ENCODE measurements around the gene BCAM.
A peak's percentile ranks its signal among the peaks of the same experiment; 100 is the strongest.

Gene BCAM

DNA sequence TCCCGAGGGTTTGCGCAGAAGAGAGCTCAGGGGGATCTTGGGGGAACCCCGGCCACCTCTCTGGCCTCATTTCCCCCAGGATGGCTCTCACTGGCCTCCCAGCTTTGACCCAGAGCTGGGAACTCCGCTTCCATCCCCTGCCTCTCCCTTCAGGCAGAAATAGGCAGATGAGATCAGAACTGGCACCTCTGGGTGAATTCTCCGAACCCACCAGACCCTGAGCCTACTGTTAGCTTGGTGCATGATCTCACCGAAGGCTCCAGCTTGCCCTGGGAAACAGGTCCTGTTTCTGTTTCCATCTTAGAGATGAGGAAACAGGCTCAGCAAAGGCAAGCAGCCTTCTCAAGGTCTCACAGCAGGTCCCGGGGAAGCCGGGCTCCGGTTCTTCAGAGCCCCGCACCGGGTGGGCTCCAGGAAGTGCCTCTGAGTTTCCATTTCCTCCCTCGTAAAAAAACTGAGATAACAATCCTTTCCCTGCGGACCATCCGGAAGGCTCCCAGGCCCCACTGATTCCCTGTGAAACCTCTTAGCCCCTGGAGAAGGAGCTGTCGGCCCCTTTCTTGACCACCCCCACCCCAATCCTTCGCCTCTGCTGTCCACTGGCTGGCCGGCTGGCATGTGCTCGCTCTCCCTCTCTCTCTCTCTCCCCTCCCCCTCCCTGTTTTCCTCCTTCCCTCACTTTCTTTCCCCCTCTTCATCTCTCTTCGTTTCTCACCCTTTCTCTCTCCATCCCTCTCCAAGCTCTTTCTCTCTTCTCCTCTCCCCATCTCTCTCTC lies 39.3 kb downstream of the BCAM start:
- TF ChIP-seq, protein P1, sequence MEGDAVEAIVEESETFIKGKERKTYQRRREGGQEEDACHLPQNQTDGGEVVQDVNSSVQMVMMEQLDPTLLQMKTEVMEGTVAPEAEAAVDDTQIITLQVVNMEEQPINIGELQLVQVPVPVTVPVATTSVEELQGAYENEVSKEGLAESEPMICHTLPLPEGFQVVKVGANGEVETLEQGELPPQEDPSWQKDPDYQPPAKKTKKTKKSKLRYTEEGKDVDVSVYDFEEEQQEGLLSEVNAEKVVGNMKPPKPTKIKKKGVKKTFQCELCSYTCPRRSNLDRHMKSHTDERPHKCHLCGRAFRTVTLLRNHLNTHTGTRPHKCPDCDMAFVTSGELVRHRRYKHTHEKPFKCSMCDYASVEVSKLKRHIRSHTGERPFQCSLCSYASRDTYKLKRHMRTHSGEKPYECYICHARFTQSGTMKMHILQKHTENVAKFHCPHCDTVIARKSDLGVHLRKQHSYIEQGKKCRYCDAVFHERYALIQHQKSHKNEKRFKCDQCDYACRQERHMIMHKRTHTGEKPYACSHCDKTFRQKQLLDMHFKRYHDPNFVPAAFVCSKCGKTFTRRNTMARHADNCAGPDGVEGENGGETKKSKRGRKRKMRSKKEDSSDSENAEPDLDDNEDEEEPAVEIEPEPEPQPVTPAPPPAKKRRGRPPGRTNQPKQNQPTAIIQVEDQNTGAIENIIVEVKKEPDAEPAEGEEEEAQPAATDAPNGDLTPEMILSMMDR (conservative IDR thresholded peaks at IDR 0.05), result no peak
- H3K27ac ChIP-seq, result peak overlapping the region; percentile 97

DNA sequence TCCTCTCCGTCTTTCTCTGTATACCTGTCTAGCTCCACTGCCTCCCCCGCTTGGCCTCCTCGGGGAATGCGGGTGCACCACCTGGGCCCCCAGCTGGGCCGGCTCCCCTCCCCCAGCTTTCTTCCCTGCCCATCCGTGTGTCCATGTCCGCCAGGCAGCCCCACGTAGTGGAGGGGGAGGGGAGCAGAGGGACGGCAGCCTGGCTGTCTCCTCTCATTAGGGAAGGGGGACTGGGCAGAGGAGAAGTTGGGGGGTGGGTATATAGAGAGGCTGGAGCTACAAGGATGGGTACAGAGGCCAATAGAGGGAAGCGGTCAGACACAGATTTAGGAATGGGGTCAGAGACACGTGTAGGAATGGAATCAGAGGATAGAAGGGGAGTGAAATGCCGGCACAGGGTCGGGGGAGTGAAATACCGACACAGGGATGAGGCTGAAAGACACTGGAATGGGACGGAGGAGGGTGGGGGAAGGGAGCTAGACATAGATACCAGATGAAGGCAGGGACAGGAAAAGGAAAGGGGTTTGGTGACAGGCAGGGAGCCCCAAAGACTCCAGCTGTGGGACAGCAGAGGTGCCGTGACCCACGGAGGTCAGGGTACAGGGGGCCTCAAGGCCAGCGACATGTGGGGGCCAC lies 40.0 kb downstream of the BCAM start:
- peak overlapping the region; percentile 97 for H3K27ac ChIP-seq
- TF ChIP-seq, protein P1 (conservative IDR thresholded peaks at IDR 0.05), result no peak

DNA sequence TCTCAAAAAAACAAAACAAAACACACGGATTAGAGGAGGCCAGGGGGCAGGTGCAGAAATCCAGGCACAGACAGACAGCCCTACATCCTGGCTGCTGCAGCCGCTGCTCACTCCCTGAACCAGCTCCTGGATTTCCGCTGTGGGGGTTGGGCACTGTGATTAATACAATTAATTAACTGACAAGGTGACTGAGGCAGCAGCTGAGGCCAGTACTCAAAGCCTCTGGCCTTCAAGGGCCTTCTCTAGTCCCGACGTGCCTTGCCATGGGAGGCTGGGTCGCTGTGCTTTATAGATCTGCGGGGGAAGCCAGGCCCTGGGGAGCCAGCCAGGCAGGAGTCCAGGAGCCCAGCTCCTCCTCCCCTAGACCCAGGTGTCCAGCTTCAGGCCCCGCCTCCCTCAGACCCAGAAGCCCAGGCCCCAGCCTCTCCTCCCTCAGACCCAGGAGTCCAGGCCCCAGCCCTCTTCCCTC lies 41.8 kb downstream of the BCAM start:
- peak overlapping the region; percentile 97; the same call in 1 of the 2 replicates for H3K27ac ChIP-seq

DNA sequence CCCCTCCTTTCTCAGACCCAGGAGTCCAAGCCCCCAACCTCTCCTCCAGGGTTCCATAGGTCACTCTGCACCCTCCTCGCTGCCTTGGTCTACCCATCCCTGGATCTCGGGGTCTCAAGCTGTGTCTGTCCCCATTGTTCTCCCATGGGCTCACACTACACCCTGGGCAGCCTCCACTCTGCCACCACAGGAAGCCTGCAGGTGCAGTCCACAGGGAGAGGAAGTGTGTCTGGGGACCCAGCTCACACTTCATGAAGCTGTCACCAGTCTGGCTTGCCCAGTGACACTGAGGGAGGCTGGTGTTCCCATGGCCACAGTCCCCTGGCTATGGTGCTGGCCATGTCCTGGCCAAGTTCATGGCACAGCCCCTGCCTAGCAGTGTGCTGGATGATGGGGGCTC lies 42.5 kb downstream of the BCAM start:
- peak overlapping the region; percentile 97; the same call in 1 of the 2 replicates for H3K27ac ChIP-seq
- TF ChIP-seq, protein P1 (conservative IDR thresholded peaks at IDR 0.05), result no peak

More for the DNA sequence above, 41.8 kb downstream of the BCAM start:
- TF ChIP-seq, protein P1 (conservative IDR thresholded peaks at IDR 0.05), result no peak

DNA sequence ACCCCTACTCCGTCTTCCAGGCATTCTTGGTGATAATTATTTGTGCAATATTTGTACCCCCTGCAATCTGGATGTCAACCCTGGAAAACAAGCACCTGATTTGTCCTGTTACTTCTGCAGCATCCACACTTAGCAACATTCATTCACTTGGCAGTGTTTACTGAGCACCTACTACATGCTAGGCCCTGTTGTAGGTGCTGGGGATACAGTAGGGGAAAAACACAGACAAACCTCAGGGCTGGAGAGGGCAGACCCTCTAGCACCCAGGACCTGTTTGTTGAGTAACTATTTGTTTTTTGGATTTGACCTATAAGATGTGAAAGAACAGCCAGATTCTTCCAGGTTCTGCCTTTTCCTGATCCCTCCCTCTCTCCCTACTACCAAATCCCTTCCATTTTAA lies 46.7 kb downstream of the BCAM start:
- TF ChIP-seq, protein P1 (conservative IDR thresholded peaks at IDR 0.05), result no peak
- H3K27ac ChIP-seq, result peak overlapping the region; percentile 78

DNA sequence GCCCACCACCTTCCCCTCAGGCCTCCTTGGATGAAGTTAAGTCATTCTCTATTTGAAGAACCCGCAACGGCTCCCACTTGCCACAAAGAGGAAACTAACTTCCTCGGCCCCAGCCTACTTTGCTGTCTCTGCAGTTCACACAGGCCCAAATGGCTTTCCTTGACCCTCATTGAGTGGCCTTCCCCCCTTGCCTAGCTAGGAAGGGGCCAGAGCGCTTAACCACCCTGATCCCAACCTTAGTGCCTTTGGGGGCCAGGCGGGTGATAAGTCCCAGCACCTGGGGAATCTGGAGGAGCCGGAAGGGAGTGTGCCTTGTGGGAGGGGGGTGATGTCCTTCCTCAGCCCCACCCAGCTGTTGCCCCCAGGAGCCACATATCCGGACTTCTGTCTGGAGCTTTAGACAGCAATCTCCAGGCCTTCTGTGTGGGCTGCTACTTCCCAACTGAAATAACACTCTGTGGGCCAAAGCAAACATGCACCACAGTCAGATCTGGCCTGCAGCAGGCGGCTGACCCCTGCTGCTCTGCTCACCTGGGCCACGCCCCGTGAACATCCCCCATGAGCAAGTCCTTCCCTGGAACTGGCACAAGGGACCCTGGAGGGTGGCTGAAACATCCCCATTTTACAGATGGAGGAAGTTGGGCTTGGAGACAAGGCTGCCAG lies 47.6 kb downstream of the BCAM start:
- TF ChIP-seq, protein P1 (conservative IDR thresholded peaks at IDR 0.05), result no peak
- peak overlapping the region; percentile 78 for H3K27ac ChIP-seq

DNA sequence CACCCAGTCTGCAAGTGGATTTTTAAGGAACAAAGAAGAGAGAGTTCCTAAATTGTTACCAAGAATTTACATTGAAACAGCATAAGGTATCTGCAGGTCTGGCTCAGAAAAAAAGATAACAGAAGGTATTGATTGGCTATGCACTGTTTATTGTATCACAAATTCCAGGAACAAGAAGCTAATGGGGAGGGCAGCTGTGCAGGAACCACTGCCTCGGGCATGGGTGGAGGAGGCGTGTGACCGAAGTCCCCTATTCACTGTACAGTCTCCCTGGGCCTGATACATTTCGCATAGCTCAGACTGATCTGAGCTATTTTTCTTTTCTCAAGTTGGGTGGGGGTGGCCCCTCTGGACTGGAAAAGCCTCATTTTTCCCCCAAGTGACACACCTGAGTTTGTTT lies 48.9 kb downstream of the BCAM start:
- TF ChIP-seq, protein P1 (conservative IDR thresholded peaks at IDR 0.05), result no peak
- H3K27ac ChIP-seq, result peak overlapping the region; percentile 78

DNA sequence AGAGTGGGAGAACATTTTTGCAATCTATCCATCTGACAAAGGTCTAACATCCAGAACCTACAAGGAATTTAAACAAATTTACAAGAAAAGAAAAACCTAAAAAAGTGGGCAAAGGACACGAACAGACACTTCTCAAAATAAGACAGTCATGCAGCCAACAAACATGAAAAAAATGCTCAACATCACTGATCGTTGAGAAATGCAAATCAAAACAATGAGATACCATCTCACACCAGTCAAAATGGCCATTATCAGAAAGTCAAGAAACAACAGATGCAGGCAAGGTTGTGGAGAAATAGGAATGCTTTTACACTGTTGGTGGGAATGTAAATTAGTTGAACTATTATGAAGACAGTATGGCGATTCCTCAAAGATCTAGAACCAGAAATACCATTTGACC lies 52.7 kb downstream of the BCAM start:
- peak overlapping the region; percentile 78 for H3K27ac ChIP-seq

Data from VCaP (cell line).